Tibial nerve (tissue), 4 donors: Measurements from ENCODE around the gene TSPO. TPM values are rescaled to one million over a fixed set of nuclear protein-coding genes. Genes with fewer than 3 reads are reported as not detected.

Experiments used
- DNase-seq, 2 donors: peaks; one replicate each; pipeline ENCODE4 v3.0.0-alpha.2; 2019; ENCODE audit warnings: low spot score in 2 of 2
- H3K27ac ChIP-seq, 4 donors: fragments of 200-600 bp; sonication (generic) in 3 of 4; one replicate each; pipeline ENCODE4 v1.5.1; 2017 to 2019; ENCODE audit warnings: mild to moderate bottlenecking in 1 of 4
- H3K27me3 ChIP-seq, 2 donors: fragments of 200-600 bp; sonication (generic) in 1 of 2; one replicate each; pipeline versions ENCODE4 v1.5.1 to v1.6.0; 2017 to 2019
- H3K36me3 ChIP-seq, 3 donors: fragments of 200-600 bp; sonication (generic); one replicate each; pipeline ENCODE4 v1.5.1; 2018 to 2019
- H3K4me1 ChIP-seq, 4 donors: fragments of 200-600 bp; sonication (generic) in 3 of 4; one replicate each; pipeline ENCODE4 v1.5.1; 2017 to 2019
- H3K4me3 ChIP-seq, 4 donors: fragments of 200-600 bp; sonication (generic) in 3 of 4; one replicate each; pipeline ENCODE4 v1.5.1; 2017 to 2019; ENCODE audit warnings: mild to moderate bottlenecking in 1 of 4, moderate library complexity in 1 of 4
- H3K9me3 ChIP-seq, 4 donors: fragments of 200-600 bp; sonication (generic) in 3 of 4; one replicate each; pipeline ENCODE4 v1.5.1; 2017 to 2019
- CTCF ChIP-seq, 5 experiments: fragments of 200-600 bp in 3 of 5; fragments of 450-650 bp in 2 of 5; sonication (generic) in 3 of 5; IDR thresholded peaks; one replicate each; pipeline ENCODE4 v1.5.1; 2016 to 2019; ENCODE audit warnings: antibody characterized with exemption in 5 of 5, mild to moderate bottlenecking in 3 of 5, moderate library complexity in 2 of 5
- EP300 ChIP-seq, 2 donors: sonication (generic); formaldehyde crosslinking; IDR thresholded peaks; one replicate each; pipeline ENCODE4 v1.6.1; 2017; ENCODE audit warnings: antibody characterized with exemption in 2 of 2, mild to moderate bottlenecking in 1 of 2
- POLR2A ChIP-seq, 2 donors: fragments of 450-650 bp; IDR thresholded peaks; one replicate each; pipeline ENCODE4 v1.6.1; 2017; ENCODE audit warnings: antibody characterized with exemption in 2 of 2, mild to moderate bottlenecking in 2 of 2, moderate library complexity in 2 of 2
- WGBS, 2 donors: methylation state at CpG; one replicate each; pipeline ENCODE4 v1.1.5; 2018; 5-methylcytosine and 5-hydroxymethylcytosine counted together
- total RNA-seq, 4 donors: library from RNA; depleted of rRNA; stranded (reverse); fragments of >200 nt; gene quantifications; one replicate each; pipeline ENCODE4 v1.1.0, GENCODE V29; 2016

TSPO gene
- total RNA-seq, 4 donors from 2014 or later: 399 to 538 (median 485) TPM

GRCh38 chr22:43160497-43161126, 9.3 kb downstream of the TSPO start:
- Histone ChIP-seq H3K9me3 (no peaks in the 10 kb centered on the region), H3K27ac (peak overlapping the region in 1 of 4 donors; percentile 46), H3K4me1 (peaks cover 0 to 70% (median 7%) of the 10 kb centered on the region in 4 donors), H3K36me3 (peaks cover 0 to 50% (median 0%) of the 10 kb centered on the region in 3 donors), H3K27me3 (no peaks in the 10 kb centered on the region), H3K4me3 (no peak overlapping the region)
- no peak for DNase-seq
- 91 to 94% methylated on average over 8 of the region's 8 CpGs for WGBS, 2 donors
- TF ChIP-seq EP300 (IDR thresholded peaks at IDR 0.05) (no peak), CTCF (IDR thresholded peaks at IDR 0.05) (no peak), POLR2A (IDR thresholded peaks at IDR 0.05) (no peak)

DNA sequence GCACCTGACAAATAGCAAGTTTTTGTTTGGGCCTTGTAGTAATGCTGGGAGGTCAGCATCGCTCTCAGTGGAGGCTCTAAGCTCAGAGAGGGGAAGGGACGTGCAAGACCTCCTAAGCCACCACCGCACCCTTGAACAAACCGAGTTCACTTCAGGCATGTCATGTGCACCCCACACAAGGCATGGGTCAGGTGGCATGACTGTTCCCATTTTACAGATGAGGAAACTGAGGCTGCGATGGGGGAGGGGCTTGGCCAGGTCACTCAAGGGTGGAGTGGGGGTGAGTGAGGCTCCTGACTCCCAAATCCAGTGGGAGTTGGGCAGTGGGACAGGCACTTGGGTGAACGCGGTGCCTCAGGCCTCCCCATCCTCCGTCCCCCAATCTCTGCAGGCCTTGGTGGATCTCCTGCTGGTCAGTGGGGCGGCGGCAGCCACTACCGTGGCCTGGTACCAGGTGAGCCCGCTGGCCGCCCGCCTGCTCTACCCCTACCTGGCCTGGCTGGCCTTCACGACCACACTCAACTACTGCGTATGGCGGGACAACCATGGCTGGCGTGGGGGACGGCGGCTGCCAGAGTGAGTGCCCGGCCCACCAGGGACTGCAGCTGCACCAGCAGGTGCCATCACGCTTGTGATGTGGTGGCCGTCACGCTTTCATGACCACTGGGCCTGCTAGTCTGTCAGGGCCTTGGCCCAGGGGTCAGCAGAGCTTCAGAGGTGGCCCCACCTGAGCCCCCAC, 11.2 kb downstream of the TSPO start:
- Histone ChIP-seq H3K36me3 (peaks cover 0 to 63% (median 0%) of the 10 kb centered on the region in 3 donors), H3K27ac (no peak overlapping the region)
- WGBS, 2 donors: 92% methylated on average over 15 to 24 of the region's 24 CpGs

GRCh38 chr22:43163241-43163795, 12.0 kb downstream of the TSPO start:
- TF ChIP-seq CTCF (IDR thresholded peaks at IDR 0.05): no peak
- TF ChIP-seq POLR2A (IDR thresholded peaks at IDR 0.05): no peak
- no peak for TF ChIP-seq EP300 (IDR thresholded peaks at IDR 0.05)
- peak overlapping the region in 3 of 4 donors; percentile 34 to 74 (median 70) for H3K27ac ChIP-seq
- DNase-seq: no peak

More for the DNA sequence above, 11.2 kb downstream of the TSPO start:
- DNase-seq: no peak
- Histone ChIP-seq H3K4me1 (peaks cover 0 to 55% (median 7%) of the 10 kb centered on the region in 4 donors), H3K9me3 (no peaks in the 10 kb centered on the region), H3K4me3 (no peak overlapping the region), H3K27me3 (no peaks in the 10 kb centered on the region)
- TF ChIP-seq CTCF (IDR thresholded peaks at IDR 0.05) (no peak), POLR2A (IDR thresholded peaks at IDR 0.05) (no peak), EP300 (IDR thresholded peaks at IDR 0.05) (no peak)

GRCh38 chr22:43164636-43165035, 13.3 kb downstream of the TSPO start:
- no peak overlapping the region for H3K4me3 ChIP-seq
- H3K36me3 ChIP-seq: peaks cover 0 to 76% (median 0%) of the 10 kb centered on the region in 3 donors
- DNase-seq: no peak
- no peaks in the 10 kb centered on the region for H3K27me3 ChIP-seq
- 48 to 49% methylated on average over 16 of the region's 16 CpGs for WGBS, 2 donors
- no peaks in the 10 kb centered on the region for H3K9me3 ChIP-seq
- TF ChIP-seq EP300 (IDR thresholded peaks at IDR 0.05) (no peak), CTCF (IDR thresholded peaks at IDR 0.05) (no peak), POLR2A (IDR thresholded peaks at IDR 0.05) (no peak)
- peaks cover 0 to 35% (median 5%) of the 10 kb centered on the region in 4 donors for H3K4me1 ChIP-seq
- no peak overlapping the region for H3K27ac ChIP-seq

More at GRCh38 chr22:43163241-43163795, 12.0 kb downstream of the TSPO start:
- Histone ChIP-seq H3K36me3 (peaks cover 0 to 70% (median 0%) of the 10 kb centered on the region in 3 donors), H3K4me3 (no peak overlapping the region), H3K4me1 (peaks cover 0 to 48% (median 5%) of the 10 kb centered on the region in 4 donors), H3K9me3 (no peaks in the 10 kb centered on the region), H3K27me3 (no peaks in the 10 kb centered on the region)
- WGBS, 2 donors: 74 to 77% methylated on average over 10 to 16 of the region's 18 CpGs
